GM19397 (cell line): ENCODE results near the gene MTERF2.

Experiments used
- ATAC-seq: cut with Tn5 transposase; IDR thresholded peaks from one replicate; pipeline ENCODE4 v1.9.1; 2021; ENCODE audit warnings: mild to moderate bottlenecking, moderate library complexity; ENCODE audit not compliant: unreplicated experiment

Gene MTERF2

DNA sequence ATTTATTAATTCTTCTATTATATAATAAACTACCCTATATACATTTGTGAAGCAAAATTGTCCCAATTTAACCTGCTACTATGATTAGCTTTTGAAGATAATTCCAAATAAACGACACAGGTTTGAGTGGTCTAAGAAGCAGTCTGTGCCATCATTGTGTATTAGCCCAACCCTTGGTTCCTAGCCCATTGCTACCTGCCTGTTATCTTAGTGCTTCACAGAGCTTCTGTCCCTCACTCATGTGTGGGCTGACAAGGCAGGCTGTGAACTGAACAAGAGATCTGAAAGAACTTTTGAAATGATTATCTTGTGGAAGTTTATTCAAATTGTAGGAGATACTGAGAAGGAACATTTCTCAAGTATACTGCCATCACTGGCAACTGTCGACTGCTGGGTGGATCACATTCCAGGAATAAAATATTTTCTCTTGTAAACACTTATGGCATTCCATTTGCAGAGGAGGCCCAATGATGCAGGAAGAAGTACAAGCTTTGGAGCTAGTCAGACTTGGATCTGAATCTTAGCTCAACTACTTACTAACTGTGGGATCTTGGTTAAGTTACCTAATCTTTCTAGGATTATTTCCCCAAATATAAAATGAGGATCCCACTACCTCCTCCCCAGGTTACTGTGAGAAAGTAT, 7.8 kb upstream of the MTERF2 start:
- no peak for ATAC-seq

DNA sequence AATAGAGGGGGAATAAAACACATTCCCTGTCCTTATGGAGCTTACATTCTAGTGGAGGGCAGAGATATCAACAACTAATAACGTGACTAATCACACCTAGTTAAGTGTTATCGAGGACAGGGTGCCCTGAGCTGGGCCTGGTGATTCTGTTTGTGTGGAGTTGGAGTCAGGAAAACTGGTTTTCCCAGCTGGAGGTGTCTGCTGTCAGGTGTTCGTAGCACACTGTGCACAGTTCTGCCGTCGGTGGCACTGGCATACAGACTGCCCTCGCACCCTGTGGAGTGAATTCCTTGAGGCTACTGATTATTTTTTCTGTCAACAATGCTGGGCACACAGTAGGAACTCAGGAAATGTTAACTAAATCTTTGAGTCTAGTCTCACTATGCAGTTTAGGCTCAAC, 900 bp upstream of the MTERF2 start:
- no peak for ATAC-seq

DNA sequence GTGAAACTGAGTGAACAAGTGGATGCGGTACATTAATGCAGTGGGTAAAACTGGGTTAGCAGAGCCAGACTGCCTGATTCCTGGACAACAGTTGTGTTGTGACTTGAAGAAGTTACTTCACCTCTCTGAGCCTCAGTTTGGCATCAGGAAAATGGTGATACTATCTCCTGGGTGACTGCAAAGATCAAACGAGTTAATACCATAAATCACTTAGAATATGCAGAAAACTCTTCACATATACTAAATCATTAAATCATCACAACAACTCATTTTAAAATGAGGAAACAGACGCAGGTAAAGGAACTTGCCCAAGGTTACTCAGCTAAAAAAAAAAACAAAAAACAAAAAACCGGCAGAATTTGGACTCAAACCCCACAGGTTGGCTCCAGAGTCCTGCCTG, 811 bp downstream of the MTERF2 start:
- ATAC-seq, result no peak

DNA sequence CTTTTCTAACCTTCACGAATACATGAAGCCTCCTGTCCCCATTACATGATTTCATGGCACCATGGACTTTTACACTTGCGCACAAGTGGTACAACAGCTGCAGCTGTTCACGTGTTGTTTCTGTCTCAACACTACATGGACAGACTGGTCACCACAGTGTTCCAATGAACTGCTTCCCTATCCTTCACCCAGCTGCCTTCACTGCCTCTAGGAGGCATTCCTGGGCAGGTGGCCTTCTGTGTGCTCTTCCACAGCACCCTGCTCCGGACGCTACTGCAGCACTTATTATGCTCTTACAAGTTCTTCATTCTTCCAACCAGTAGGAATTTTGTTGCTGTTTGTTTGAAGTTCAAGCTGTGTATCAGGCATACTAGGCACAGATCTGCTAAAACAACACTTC, 1.5 kb downstream of the MTERF2 start:
- ATAC-seq, result no peak

DNA sequence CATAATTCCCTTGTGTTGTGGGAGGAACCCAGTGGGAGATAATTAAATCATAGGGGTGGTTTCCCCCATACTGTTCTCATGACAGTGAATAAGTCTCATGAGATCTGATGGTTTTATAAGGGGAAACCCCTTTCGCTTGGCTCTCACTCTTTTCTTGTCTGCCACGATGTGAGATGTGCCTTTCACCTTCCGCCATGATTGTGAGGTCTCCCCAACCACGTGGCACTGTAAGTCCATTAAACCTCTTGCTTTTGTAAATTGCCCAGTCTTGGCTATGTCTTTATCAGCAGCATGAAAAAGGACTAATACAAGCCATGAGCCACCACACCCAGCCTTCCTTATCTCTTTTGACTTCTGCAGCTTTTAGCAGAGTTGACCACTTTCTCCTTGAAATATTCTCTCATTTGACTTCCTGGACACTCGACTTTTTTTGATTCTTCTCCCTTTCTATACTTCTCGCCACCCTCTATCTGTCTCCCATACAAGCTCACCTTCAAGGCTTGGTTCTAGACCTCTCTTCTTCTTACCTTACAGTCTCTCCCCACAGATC, 2.3 kb downstream of the MTERF2 start:
- ATAC-seq, result no peak

DNA sequence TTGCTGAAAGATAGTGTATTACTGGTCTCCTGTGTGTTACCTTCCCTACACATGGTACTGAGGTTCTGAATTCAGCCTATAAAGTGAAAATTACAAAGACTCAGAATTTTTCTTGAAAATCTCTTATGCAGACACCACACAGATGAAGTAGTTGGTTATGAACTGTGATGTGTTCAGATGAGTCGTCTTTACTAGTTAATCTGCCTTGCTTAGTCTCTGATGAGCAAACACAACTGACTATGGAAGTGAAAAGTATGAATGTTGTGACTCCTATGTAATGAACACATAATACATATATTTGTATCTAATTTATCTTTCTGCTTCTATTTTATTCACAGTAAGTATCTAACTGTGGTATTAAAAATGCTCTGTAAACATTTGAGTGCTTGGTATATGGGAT, 4.7 kb downstream of the MTERF2 start:
- ATAC-seq, result no peak

DNA sequence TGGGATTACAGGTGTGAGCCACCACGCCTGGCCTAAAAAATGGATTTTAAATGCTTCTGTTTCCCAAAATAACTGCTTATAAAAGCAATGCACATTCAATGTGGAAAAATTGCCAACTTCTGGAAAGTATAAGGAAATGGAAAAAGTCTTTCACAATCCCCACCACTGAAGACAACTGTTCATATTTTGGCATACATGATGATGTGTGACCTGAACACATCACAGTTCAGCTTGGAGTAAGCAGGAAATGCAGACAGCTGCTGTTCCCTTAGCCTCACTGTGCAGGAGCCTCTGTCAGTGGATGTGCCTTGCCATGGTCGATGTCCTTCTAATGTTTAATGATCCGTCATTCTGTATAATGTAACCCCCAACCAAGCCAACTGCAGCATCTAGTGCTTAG, 5.2 kb downstream of the MTERF2 start:
- ATAC-seq, result no peak

DNA sequence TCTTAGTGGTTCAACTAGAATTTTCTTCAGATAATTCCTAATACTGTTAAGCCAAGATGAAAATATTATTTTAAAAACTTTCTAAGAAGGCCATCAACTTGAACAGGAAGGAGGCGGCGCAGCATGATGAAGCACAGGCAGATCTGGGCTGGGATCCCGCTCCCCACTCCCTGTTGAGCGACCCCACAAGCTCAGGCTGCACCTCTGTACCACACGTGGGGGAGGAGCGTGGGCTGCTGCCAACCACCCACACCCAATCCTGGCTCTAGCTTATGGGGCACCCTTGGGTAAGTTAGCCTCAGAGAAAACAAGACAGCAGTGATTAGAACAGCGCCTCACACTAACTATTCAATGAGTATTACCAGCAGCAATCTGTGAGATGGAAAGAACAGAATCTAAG, 6.0 kb downstream of the MTERF2 start:
- no peak for ATAC-seq

DNA sequence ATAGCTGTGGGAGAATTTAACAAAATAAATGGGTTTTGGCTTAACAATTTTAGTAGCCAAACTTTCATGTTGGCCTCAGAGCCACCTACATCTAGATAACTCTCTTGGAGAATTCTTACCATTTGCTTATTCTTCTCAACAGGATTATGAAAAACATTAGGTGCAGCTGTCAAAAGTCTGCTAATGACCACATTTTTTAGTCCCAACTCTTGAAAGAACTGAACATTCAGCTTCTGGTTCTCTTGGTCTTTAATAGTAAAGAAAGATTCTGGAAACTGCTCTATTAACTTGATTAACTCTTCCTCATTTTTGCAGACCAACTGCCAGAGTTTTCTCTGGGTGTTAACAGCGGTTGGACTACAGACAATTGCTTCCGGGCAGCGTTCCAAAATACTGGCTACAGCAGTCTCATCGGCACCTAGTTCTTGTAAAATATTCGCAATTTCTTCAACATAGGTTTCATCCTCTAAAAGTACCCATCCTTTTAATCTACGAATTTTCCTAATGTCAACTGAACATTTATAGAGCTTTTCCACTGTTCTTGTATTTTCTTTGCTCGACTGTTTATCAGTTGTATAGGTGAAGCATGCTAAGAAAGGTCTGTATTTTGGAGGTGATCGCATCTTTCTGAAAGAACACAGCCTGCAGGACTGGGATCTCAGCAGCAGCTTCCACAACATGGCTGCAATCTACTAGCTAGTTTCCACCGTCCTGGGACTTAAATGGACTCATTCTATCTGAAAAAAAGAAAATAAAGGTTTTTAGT, 8.7 kb downstream of the MTERF2 start:
- ATAC-seq, result no peak

DNA sequence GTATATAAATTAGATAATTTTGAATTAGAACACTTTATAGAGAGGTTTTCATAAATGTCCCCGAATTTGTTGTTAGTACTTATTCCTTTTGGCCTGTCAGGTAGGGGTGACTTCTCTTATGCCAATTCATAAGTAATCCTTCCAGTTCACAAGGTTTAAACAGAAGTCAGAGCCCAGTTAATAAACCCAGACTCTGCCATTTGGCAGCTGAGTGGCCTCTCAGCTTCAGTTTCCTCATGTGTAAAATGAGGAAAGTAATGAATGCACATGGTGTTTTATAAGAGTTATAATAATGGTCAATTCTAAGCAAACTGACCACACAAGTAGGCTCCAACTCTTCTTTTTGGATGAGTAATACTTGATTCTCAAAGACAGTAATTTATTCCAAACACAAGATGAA, 10.3 kb downstream of the MTERF2 start:
- ATAC-seq, result no peak

DNA sequence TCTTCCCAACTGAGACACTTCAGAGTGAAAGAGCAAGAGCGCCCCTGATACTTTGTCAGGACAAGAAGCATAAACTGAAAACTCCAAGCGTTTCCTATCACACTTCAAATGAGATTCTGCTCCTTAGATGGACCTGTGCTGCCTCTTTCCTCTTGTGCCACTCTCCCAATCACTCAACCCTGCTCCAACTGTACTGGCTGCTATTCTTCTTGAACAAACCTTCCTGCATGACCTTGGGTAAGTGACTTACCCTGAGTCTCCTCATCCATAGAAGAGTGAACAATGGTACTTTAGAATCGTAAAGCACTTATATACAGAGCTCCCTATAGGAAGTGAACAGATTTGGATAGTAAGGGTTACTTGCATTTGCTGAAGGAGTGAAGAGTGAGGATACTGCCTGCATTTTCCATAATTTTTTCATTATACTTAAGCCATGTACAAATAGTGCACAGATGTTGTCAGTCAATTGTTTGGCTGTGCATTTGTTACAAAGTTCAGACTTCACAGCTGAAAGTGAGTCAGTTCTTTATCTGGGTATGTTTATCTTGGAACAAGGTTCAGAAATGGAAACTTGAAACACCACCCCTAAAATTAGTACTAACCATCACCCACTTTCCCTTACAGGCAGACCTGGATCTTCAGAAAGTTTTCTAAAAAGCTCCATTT, 10.8 kb downstream of the MTERF2 start:
- ATAC-seq, result no peak

DNA sequence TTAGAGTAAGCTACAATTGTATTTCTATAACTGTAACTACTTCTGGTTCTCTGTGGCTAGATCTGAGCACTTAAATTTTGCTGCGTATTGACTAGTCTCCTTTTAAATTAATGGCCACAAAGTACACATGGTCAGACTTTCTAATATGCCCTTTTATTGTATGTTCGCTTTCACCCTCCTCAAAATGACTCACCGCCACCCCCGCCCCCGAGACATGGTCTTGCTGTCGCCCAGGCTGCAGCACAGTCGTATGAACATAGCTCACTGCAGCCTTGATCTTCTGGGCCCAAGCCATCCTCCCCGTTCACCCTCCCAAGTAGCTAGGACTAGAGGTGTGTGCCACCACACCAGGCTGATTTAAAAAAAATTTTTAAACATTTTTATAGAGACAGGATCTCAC, 11.8 kb downstream of the MTERF2 start:
- ATAC-seq, result no peak

DNA sequence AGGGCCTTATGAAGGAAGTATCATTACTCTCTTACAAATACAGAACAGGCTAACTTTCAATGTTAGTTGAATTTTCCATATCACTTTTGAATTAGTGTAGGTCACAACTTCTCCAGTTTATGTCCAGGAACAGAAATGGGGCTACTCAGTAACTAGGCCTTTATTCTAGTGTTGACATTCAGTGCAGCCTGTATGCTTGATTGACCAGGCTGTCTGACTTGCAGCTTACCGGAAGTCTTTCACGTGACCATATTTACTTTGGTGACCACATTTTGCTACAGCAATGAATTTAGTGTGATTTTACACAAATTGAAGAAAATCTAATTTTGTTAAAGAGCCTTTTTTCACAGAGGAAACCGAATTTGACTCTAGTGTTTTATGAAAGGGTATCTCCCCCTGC, 12.4 kb downstream of the MTERF2 start:
- ATAC-seq, result peak; percentile 69

DNA sequence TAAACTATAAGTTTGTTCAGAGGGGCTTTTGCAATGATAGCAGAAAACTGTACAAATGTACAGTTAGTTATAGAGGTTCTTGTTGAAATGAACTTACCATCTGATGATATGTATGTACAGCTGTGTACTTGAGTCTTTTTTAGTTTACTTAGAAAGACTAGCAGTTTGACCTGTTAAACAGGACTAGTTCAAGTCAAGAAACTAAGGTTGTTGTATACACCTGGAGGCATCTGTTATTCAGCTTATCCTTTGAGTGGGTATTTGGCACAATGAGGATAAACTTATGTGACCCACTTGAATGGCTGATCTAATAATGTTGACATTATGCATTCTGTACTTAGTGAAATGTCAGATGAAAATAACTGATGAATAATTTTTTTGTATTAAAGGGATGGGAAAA, 13.4 kb downstream of the MTERF2 start:
- no peak for ATAC-seq

DNA sequence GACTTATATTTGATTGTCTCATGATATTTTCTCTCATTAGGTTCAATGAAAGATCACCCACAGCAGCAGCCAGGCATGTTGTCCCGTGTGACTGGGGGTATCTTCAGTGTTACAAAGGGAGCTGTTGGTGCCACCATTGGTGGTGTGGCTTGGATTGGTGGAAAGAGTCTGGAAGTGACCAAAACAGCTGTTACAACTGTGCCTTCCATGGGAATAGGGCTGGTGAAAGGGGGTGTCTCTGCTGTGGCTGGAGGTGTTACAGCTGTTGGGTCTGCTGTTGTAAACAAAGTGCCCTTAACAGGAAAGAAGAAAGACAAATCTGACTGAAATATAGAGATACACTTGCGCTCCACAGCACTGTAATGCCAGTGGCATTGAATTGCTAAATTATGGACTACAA, 15.9 kb downstream of the MTERF2 start:
- ATAC-seq, result no peak

DNA sequence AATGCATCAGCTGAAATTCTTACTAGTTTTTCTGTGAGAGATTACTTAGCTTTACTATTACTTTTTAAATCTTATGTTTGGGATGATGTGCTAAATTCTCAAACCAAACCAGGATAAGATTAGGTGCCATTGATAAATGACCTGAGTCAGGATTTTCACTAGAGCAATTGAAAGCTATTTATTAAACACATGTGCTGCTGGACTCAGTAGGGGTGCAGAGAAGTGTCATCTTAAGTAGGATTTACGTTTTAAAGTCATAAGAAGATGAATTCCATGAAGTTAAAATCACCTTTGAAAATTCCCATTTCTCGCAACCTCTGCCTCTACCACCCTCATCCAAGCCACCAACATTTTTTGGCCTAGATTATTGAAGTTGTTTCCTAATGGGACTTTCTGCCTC, 22.4 kb downstream of the MTERF2 start:
- no peak for ATAC-seq

DNA sequence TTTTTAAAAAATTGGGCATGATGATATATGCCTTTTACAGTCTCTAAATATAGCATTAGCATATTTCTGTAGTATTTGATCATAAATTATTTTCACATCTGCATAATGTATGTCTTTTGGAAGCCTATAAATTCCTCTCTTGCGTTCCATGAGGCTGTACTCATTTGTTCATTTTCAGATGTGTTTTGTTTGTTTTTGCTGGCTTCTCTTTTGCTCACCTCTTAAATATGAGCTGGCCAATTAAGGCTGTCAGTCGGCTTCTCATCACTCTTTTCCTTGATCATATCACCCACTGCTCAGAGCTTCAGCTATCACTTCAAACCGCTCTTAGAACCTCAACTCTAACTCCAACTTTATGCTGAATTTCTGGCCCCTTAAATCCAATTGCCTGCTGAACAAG, 24.7 kb downstream of the MTERF2 start:
- ATAC-seq, result no peak

DNA sequence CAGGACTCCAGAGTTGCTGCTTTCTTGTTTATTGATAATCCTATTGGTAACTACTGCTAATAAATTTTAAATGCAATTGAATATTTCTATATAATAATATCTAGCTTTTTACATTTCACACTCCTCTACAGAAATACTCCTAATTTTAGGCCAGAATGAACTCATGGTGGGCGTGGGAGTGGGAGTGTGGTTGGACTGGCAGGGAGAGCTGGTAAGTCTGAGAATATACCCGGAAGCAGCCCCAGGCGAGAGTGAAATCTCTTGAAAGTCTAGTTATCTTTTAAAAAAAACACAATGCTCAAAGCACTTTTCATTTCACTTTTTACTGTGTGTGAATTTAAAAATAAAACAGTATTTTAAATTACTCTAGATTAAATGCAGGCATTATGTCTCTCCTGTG, 26.5 kb downstream of the MTERF2 start:
- ATAC-seq, result no peak

DNA sequence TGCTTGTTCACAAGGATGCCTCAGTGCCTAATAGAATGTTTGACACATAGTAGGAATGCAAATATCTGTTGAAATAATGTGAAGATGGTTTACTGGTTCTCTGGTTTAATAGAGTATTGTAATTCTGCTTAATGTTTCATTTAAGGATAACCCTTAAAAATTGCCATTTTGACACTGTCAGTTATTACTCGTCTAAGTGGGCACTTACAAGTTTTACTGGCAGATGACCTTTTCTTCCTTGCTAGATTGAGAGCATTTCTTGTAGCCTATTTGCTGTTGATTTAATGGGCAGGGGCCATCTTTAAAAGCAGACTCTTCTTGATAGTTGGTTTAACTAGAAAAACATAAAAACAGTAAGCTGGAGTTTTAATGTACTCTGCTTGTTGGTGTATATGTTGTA, 29.4 kb downstream of the MTERF2 start:
- ATAC-seq, result no peak

DNA sequence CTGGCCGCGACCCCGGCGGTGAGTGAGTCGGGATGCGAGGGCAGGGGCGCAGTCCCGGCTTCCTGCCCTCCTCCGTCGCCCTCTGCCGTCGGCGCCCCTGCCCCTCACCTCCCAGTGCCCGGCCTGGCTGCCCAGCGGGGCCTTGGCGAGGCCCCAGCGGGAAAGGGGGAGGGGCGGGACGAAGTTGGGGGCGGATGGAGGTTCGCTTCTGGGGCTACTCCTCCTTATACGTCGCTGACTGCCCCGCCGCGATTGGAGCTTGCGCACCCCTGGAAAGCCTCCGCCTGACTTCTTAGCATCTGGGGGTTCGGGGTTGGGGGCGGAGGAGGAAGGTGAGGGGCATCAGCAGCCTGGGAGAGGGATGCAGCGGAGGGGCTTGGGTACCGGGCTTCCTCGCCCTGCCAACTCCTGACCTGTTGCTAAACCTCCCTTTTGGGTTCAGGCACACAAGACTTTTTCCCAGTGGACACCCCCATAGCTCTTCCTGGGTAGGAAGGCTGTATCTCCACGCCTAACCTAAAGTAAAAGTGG, 30.8 kb downstream of the MTERF2 start:
- no peak for ATAC-seq

DNA sequence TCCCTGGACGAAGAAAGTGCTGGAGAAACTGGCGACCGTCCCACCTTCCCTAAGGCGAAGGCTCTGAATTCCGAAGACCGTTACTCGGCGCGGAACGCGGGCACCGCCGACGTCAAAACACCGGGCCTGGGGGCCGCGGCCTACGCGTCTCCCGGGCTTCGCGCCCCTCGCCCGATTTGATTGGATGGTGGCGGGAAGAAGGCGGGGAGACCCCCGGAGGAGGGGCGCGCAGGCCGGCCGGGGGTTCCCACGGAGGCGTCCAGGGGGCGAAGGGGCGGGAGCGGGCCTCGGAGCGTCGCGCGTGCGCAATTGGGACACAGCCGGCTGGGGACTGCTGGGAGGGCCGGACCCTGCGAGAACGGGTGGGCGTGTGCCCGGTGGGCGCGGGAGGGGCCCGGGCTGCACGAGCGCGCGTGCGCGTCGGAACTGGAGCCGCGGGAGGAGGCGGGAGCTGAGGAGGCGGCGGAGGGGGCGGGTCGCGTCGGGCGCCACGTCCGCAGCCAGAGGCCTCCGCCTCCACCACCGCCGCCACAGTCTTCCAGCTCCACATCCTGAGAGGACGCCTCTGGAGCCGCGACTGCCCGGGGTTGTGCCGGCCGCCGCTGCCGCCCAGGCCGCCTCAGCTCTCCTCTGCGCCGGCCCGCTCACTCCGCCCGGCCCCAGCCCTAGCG, 31.4 kb downstream of the MTERF2 start, which contains the start of gene TMEM263:
Gene TMEM263, plus strand, starts transcription at position 531 of the 671 bp plus-strand sequence. CDS start 11,210 bp downstream, outside the sequence.
- peak; percentile 81 for ATAC-seq
